GM18498 (cell line): ENCODE measurements around the gene TRIM8.
"Not testable (repeated sequence)": the region's sequence is repeated elsewhere in the genome, so short reads cannot be mapped to it uniquely, and the experiment has no call there.

ENCODE experiments used
- ATAC-seq: cut with Tn5 transposase; IDR thresholded peaks from one replicate; pipeline ENCODE4 v1.9.1; 2021; ENCODE audit warnings: mild to moderate bottlenecking, moderate library complexity; ENCODE audit not compliant: unreplicated experiment

Gene TRIM8

DNA sequence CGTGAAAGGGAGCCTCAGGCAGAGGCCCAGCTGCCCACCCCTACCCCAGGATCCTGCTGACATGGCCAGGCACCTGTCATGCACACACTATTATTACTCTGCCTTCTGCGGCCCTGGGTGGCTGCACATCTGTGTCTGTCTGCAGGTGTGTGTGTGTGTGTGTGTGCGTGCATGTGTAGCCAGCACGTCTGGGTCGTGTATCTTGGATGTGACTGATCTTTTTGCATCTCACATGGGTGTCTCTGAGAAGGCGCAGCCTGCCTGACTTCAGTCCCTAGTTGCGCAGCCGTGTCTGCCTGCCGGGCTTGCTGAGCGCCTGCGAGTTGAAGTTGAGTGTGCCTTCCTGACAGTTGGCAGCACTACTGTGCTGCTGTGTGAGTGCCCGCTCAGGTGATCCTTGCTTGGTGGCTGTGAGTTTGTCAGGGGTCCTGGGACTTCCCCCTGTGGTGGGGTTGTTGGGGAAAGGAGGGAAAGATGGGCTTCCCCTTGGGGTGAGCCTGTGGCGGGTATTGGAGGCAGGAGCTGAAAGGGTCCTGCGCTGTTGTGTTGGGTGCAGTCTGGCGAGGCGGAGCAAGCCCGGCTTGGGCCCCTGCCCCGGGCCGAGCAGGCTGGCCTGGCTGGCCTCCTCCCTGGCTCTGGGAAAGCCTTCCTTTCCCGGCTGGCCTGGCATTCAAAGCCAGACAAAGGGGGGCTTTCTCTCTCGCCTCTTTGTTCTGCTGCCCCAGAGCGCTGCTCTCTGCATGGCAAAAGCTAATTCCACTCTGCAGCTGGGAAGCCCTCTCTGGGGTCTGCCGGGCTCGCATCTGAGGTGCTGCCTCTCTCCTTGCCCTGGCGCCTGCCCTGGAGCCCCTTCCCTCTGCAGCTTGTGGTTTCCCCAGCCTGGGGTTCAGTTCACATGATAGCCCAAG lies 4.9 kb downstream of the TRIM8 start:
- ATAC-seq, result no peak

DNA sequence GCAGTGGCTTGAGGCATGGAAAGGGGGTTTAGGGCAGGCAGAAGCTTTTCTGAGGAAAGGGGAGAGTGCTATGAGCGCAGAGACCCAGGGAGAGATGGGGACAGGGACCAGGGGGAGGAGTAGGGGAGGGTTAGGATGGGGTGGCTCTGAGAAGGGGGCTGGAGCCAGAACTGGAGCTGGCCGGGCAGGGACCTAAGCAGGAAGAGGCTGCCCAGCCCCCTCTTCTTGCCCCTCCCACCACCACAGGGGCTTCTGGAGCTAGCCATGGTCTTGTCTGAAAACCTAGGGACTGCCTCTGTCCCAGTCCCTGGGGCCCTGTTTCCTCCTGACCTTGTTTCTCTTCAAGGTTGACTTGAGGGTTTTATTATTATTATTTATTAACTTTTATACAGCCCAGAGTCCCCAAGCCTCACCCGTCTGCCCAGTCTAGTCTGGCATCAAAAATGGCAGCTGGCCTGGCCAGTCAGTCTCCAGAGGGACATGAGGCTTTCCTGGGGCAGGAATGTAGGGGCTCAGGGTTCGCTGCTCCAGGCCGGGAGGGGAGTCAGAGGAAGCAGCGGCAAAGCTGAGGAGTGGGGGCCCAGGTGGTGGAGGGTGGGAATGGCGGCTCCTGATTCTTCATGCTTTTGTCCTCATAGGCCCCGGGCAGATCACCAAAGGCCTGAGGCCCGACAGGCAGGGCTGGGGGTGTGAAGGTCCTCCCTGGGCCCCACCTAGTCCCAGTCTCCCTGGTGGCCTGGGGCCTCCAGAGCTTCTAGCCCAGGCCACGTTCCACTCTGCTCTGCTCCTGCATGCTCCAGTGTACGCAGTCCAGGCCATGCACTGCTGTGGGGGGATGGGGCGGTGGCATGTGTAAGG lies 5.7 kb downstream of the TRIM8 start:
- no peak for ATAC-seq

DNA sequence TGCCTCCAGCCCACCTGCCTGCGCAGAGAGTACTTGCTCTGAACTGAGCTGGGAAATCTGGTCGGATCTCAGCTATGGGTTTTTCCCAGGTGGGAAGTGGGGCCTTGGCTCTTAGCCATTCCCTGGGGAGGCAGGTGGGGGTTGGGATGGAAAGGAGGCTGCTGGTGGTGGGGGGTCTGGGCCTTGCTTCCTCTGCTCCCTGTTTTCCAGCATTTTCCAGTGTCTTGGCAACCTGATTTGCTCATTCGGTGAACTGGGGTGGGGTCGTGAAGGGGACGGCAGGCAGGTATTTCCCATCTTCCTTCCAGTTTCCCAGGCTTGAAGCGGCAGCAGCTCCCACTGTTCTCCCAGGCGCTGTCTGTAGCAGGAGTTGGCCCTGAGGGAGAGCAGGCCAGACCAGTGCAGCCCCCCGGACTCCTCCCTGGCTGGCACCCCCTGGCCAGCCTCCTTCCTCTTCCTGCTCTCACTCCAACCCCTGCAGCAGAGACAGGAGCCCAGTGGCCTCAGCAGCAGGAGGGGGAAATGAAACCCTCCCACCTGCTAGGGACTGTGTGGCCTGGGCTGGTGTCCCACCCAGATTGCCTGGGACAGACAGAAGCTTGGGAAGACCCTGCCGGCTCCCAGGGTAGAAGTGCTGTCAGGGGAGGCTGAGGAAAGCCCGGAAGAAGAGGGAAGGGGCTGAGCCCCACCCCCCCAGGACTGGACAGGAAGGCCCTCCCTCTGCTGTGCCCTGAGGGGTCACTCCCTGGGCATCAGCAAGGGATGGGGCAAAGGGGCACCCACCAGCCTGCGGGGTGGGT lies 6.6 kb downstream of the TRIM8 start:
- ATAC-seq, result no peak

DNA sequence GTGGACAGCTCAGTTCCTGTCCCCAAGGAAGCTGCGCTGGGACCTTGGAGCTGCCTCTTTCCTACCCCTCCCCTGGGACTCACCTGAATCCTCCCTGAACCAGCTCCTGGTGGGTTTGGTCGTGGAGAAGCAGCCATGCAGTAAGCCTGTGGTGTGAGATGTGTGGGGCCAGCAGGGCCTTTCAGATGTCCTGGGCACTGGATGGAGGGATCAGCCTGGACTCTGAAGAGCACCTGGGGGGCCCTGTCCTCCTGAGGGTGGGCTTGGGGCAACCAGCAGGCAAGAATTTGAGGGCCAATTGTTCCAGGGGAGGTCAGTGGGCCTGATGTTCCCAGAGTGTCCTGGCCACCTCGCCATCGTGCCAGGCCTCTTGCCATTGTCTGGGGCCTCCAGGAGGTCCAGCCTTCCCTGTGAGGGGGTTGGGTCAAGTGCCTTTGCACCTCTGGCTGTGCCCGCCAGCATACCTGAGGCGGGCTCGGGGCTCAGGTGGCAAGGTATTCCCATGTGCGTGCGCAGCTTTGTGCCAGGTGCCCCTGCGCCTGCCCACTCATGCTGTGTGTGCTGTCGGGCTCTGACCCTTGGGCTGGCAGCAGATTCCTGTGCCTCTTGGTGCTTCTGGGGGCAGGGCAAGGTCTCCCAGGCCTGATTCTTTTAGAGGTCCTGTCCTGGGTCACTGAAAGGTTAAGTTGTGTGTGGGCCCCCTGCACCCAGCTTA lies 7.3 kb downstream of the TRIM8 start:
- no peak for ATAC-seq

DNA sequence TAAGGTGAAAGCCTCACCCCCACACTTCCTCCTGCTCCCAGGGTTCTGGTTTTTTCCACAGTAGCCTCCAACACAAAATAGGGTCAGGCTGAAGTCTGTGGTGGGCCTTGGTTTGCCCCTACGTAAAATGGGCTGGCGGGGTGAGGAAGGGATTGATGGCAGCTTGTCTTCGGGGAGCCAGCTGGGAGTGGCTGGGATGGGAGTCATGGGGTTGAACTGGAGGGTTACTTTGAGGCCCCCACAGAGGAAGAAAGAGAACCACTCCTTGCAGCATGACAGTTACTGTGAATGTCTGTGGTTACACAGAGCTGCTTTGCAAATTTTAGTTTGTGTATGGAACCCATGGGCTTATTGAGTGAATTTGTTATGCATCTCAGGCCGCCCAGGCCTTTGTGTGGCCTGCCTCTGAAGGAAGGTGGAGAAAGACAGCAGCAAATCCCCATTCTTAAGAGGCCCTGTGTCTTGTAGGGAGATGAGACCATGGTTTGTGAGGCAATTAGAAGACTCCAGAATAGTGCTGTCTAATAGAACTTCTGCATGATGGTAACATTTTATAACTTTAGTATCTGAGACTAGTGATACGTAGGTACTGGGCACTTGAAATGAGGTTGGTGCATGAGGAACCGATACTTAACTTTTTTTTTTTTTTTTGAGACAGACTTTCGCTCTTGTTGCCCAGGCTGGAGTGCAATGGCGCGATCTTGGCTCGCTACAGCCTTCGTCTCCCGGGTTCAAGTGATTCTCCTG lies 8.1 kb downstream of the TRIM8 start:
- ATAC-seq, result peak; percentile 55

DNA sequence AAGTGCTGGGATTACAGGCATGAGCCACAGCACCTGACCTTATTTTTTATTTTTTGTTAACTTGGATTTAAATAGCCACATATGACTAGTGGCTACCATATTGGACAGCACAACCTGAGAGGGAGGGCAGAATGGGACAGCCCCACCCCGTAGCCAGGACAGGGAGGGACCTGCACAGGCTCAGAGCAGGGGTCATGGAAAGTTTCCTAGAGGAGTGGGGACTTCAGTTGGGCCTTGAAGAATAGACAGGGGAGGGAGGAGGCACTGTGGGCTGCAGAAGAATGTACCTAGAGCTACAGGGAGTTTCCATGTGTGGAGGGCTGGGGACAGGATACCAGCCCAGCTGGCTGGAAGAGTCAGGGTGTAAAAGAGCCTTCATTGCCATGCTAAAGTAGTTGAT lies 8.8 kb downstream of the TRIM8 start:
- no peak for ATAC-seq

DNA sequence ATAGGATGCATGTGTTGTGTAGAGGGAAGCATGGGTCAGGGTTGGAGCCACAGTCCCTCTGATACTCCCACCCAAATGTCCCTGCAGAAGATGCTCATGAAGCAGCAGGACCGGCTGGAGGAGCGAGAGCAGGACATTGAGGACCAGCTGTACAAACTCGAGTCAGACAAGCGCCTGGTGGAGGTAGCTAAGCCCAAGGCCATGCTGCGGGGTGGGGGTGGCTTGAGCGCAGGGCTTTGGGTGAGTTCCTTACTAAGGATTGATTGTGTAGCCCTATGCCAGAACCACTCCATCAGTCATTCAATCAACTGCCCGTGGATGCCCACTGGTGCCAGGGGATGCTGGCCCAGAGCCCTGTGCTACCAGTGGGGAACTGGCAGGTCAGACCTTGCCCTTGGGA lies 10.3 kb downstream of the TRIM8 start:
- no peak for ATAC-seq

DNA sequence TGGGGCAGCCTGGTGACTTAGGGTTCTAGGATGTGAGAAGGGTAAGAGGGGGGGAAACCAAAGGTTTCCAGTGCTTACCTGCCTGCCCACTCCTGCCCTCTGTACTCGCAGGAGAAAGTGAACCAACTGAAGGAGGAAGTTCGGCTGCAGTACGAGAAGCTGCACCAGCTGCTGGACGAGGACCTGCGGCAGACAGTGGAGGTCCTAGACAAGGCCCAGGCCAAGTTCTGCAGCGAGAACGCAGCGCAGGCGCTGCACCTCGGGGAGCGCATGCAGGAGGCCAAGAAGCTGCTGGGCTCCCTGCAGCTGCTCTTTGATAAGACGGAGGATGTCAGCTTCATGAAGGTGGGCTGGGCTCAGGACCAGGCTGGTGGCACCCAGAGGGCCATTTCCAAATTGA lies 10.7 kb downstream of the TRIM8 start:
- no peak for ATAC-seq

DNA sequence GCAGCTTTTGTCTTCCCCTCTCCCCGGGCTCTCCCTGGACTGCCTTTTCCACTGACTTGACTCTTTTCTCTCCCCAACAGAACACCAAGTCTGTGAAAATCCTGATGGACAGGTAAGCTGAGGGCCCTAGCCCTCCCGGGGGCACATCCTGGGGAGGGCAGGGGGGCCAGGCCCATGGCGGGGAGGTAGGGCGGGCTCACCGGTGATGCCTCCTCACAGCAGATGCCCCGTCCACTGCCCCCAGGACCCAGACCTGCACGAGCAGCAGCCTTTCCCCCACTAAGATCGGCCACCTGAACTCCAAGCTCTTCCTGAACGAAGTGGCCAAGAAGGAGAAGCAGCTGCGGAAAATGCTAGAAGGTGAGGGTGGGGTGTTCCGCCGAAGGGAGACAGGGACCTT lies 11.7 kb downstream of the TRIM8 start:
- ATAC-seq, result no peak

DNA sequence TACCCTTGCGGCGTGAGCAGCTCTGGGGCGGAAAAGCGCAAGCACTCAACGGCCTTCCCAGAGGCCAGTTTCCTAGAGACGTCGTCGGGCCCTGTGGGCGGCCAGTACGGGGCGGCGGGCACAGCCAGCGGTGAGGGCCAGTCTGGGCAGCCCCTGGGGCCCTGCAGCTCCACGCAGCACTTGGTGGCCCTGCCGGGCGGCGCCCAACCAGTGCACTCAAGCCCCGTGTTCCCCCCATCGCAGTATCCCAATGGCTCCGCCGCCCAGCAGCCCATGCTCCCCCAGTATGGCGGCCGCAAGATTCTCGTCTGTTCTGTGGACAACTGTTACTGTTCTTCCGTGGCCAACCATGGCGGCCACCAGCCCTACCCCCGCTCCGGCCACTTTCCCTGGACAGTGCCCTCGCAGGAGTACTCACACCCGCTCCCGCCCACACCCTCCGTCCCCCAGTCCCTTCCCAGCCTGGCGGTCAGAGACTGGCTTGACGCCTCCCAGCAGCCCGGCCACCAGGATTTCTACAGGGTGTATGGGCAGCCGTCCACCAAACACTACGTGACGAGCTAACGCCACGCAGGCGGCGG lies 12.6 kb downstream of the TRIM8 start:
- ATAC-seq, result no peak

DNA sequence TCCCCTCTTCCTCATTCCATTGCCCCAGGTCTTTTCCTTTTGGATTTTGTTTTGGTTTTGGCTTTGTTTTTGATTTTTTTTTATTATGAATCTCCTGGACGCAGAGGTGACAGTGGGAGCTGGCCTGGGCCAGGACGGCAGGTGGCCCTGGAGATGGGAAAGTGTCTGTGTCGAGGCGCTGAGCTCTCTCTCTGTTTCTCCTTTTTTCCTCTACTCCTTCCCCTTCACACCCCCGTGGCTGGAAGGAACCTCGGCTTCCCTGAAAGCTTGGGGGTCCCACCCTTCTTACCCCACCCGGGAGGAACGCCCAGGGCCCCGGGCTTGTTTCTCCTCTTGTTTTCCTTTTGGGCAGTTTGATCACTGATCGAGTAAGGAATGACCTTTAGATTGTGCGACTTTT lies 13.2 kb downstream of the TRIM8 start:
- no peak for ATAC-seq

DNA sequence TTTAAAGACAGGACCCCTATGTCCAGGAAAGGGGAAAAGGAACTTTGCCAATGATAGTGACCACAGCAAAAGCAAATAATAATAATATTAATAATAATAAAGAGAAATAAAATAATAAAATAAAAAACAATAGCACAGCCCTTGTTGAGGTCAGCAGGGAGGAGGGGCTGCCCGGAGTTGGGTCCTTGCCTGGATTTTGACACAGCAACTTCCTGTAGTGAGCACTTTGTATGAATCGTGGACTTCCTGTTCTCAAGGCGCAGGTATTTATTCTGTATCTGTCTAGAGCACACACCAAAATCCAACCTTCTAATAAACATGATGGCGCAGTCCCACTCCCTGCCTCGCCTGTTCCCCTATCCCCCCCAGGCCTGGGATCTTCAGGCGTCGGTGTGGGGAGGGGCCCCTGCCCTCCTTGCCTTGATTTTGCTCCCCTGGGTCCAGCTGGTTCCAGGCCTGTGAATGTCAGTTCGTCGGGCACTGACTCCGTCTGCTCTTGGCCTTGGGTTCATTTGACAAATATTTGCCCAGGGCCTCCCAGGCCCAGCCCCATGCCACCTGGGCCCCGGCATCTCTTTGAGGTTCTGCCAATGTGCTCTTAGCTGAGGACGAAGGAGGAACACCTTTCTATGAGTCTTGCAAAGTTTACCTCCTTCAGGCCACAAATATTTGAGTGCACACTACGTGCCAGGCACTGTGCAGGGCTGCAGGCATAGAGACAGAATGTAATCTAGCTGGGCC lies 13.9 kb downstream of the TRIM8 start:
- ATAC-seq, result no peak

DNA sequence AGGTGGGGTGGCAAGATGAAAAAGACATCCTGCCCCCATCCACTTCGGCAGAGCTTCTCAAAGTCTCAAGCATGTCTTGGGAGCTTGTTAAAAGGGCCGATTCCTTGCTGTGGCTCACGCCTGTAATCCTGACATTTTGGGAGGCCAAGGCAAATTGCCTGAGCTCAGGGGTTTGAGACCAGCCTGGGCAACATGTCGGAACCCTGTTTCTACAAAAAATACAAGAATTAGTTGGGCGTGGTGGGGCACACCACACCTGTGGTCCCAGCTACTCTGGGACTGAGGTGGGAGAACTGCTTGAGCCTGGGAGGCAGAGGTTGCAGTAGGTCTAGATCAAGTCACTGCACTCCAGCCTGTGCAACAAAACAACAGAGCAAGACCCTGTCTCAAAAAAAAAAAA lies 14.5 kb downstream of the TRIM8 start:
- ATAC-seq, result no peak

DNA sequence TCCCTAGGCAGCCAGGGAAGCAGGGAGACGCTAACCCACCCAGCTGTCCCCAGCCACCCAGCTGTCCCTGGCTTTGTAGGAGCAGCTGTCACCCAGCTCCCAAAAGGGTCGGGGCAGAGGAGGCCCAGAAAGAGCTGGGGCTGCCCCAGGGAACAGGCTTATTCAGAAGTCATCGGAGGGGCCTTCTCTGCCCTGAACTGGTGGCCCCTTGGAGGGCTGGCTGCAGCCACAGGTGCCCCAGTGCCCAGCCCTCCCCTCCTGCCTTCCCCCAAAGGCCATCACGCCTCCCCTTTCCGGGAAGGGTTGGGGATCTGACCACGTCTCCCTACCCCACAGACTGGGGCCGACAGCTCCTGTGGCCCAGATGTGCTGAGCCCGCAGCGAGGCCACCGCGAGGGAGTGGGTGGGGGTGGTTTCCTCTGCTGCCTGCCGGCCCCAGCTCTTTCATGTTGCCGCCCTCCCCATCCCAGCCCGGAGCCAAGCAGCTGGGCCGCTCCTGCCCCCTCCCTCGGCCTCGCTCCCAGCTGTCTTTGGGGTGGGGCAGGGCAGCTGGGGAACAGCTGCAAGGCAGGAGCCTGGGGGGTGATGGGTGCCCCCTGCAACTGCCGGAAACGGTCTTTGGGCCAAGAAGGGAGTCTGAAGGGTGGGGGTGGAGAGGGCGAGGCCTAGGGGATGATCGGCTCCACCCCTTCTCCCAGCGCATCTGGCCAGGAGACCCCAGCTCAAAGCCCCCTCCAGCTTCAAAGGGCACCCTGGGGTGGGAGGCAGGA lies 16.8 kb downstream of the TRIM8 start:
- peak; percentile 87 for ATAC-seq

DNA sequence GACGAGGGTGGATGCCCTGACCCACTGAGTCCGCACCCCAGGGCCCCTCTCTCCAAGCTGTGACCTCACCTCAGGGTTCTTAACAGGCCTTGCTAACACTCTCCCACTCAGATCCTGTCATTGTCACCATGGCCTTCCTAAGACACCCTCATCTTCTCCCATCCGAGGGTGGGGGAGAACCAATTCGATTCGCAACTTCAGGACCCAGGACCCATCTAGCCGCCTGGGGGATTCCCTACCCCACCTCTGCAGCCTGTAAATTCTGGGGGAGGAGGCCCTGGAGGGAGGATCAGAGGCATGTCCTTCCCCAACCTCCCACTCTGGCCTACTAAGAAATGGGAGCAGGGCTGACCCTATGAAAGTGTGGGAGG lies 17.4 kb downstream of the TRIM8 start:
- no peak for ATAC-seq

DNA sequence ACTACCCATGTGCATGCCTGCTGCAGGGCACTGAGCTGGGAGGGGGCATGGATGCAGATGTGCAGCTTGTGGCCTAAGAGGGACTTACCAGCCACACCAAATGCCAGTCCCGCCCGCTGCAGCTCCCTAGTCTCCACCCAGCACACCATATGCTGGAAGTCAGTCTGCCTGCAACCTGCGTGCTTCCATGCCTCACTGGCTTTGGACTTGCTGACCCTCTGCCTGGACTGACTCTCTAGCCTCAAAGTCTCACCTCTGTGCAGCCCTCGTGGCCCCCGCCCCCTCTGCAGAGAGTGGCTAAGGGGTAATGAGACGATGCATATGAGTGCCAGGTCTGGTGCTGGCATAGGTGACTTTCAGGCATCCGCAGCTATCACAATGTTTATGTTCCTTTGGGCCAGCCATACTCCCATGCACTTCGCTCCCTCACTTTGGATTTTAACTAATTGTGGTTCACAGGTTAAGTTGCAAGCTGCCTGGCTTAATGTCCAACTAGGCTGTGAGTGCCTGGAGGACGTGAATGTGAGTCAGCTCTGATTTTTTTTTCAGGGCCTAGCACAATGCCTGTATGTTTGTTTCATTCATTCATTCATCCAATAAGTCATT lies 21.7 kb downstream of the TRIM8 start:
- ATAC-seq, result no peak

DNA sequence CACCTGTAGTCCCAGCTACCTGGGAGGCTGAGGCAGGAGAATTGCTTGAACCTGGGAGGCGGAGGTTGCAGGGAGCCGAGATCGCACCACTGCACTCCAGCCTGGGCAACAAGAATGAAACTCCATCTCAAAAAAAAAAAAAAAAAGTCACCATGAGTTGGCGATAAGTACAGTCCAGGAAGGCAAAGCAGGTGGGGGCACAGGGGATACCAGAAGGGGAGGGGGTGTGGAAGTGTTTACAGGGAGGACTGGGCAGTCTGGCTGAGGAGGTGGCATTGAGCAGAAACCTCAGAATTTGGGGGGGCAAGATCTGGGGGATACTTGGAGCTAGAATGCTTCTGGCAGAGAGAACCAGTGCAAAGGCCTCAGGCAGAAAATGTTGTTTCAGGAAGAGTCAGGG lies 23.1 kb downstream of the TRIM8 start:
- ATAC-seq, result not testable (repeated sequence)
